Fibroblast of lung (primary cell): ENCODE measurements around the gene VAV1. TPM values are rescaled to one million over a fixed set of nuclear protein-coding genes. Genes with fewer than 3 reads are reported as not detected.

Experiments used
- DNase-seq, 2 donors: peaks; one replicate each; pipeline versions ENCODE4 v3.0.0 to v3.0.0-alpha.2; 2010; ENCODE audit warnings: low read depth in 2 of 2
- H2AFZ ChIP-seq: 2 replicates; pipeline ENCODE4 v1.5.1; 2012; ENCODE audit warnings: low read length, control low read depth, inconsistent platforms
- H3K27ac ChIP-seq: 2 replicates; pipeline ENCODE4 v1.5.1; 2011; ENCODE audit warnings: low read length, control low read depth; ENCODE audit not compliant: insufficient read depth
- H3K27me3 ChIP-seq: 2 replicates; pipeline ENCODE4 v1.5.1; 2011; ENCODE audit warnings: mild to moderate bottlenecking, low read length; ENCODE audit not compliant: control insufficient read depth, insufficient read depth
- H3K36me3 ChIP-seq: 2 replicates; pipeline ENCODE4 v1.5.1; 2011; ENCODE audit warnings: low read length; ENCODE audit not compliant: control insufficient read depth, insufficient read depth
- H3K4me1 ChIP-seq: 2 replicates; pipeline ENCODE4 v1.5.1; 2011; ENCODE audit warnings: low read length; ENCODE audit not compliant: control insufficient read depth, insufficient read depth; ENCODE audit errors: extremely low read depth
- H3K4me2 ChIP-seq: 2 replicates; pipeline ENCODE4 v1.5.1; 2011; ENCODE audit warnings: low read length, control low read depth; ENCODE audit not compliant: insufficient read depth; ENCODE audit errors: extremely low read depth
- H3K4me3 ChIP-seq, 4 experiments: fragments of 200-600 bp in 1 of 4; sonication (generic) in 1 of 4; replicated peaks in 1 of 4; 2 replicates each; pipeline ENCODE4 v1.5.1; 2011 to 2016; ENCODE audit warnings: low read length in 4 of 4, low read depth in 3 of 4, mild to moderate bottlenecking in 3 of 4, control low read depth in 2 of 4, inconsistent platforms in 1 of 4, mixed read lengths in 1 of 4; ENCODE audit not compliant: insufficient read depth in 1 of 4; ENCODE audit errors: control extremely low read depth in 1 of 4
- H3K79me2 ChIP-seq: 2 replicates; pipeline ENCODE4 v1.5.1; 2012; ENCODE audit warnings: mild to moderate bottlenecking, low read length, inconsistent platforms; ENCODE audit not compliant: control insufficient read depth, insufficient read depth
- H3K9ac ChIP-seq: 2 replicates; pipeline ENCODE4 v1.5.1; 2011; ENCODE audit warnings: mild to moderate bottlenecking, low read length, control low read depth; ENCODE audit not compliant: insufficient read depth
- H3K9me3 ChIP-seq: 2 replicates; pipeline ENCODE4 v1.5.1; 2012; ENCODE audit warnings: low read depth, low read length; ENCODE audit not compliant: control insufficient read depth, insufficient read depth
- H4K20me1 ChIP-seq: 2 replicates; pipeline ENCODE4 v1.5.1; 2011; ENCODE audit warnings: low read length; ENCODE audit not compliant: control insufficient read depth, insufficient read depth; ENCODE audit errors: extremely low read depth
- EZH2 ChIP-seq: IDR thresholded peaks from 2 replicates; pipeline ENCODE4 v1.5.1; 2012; ENCODE audit warnings: low read length, control low read depth, mild to moderate bottlenecking; ENCODE audit errors: missing control alignments
- polyA plus RNA-seq, 2 donors: library from polyadenylated mRNA; depleted of rRNA in 1 of 2; stranded (reverse) in 1 of 2; unstranded in 1 of 2; fragments of >200 nt; gene quantifications; 2 replicates each; pipeline ENCODE4 v1.2.1, GENCODE V29; 2011 to 2012; ENCODE audit warnings: missing spikeins in 1 of 2
- total RNA-seq: library from RNA; depleted of rRNA; stranded (reverse); fragments of >200 nt; gene quantifications from 2 replicates; pipeline ENCODE4 v1.2.1, GENCODE V29; 2014
- TF ChIP-seq, protein P1 (sequence below), 2 donors: IDR thresholded peaks in 1 of 2; conservative IDR thresholded peaks in 1 of 2; 1 replicate in 1 of 2; 2 replicates in 1 of 2; pipeline ENCODE4 v1.5.1; 2011 to 2012; ENCODE audit warnings: low read length in 2 of 2, control low read depth in 1 of 2, inconsistent platforms in 1 of 2, low read depth in 1 of 2, mild to moderate bottlenecking in 1 of 2

The VAV1 gene
- total and polyA plus RNA-seq, 2 donors (not counting 1 experiment from before 2014, with no cell fraction given) = not detected

GRCh38 chr19:6875218-6875617 is 102.7 kb downstream of the VAV1 start:
- Histone ChIP-seq H3K9me3 (no peaks in the 10 kb centered on the region), H2AFZ (no peak overlapping the region), H3K27ac (no peak overlapping the region), H3K79me2 (no peaks in the 10 kb centered on the region), H3K9ac (no peak overlapping the region), H3K4me3 (no peak overlapping the region), H3K4me1 (no peaks in the 10 kb centered on the region), H3K27me3 (no peaks in the 10 kb centered on the region), H4K20me1 (no peaks in the 10 kb centered on the region), H3K4me2 (no peak overlapping the region), H3K36me3 (no peaks in the 10 kb centered on the region)
- no peak for TF ChIP-seq EZH2
- no peak for DNase-seq

DNA sequence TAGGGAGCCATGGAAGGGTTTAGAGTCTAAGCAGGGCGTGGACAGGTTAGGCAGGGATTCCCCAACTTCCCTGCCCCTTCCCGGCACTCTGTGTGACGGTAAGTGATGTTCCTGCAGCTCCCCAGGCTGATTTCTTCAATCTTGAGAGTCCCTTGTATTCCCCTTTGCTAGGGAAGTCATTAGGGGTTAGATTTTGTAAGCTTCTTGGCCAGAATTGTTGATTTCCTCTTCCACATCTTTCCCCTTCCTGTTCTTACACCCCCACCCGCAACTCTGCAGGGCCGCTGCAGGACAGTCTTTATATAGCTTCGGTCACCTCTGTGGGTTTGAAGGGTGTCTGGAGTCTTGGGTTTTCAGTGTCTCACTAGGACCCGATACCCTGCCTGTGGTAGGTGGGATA is 104.2 kb downstream of the VAV1 start:
- Histone ChIP-seq H3K4me1 (no peaks in the 10 kb centered on the region), H3K4me3 (no peak overlapping the region), H3K27me3 (no peaks in the 10 kb centered on the region), H3K9ac (no peak overlapping the region), H3K9me3 (no peaks in the 10 kb centered on the region), H3K27ac (no peak overlapping the region), H3K36me3 (no peaks in the 10 kb centered on the region), H3K4me2 (no peak overlapping the region), H3K79me2 (no peaks in the 10 kb centered on the region), H4K20me1 (no peaks in the 10 kb centered on the region), H2AFZ (no peak overlapping the region)
- no peak for DNase-seq
- TF ChIP-seq, protein P1, sequence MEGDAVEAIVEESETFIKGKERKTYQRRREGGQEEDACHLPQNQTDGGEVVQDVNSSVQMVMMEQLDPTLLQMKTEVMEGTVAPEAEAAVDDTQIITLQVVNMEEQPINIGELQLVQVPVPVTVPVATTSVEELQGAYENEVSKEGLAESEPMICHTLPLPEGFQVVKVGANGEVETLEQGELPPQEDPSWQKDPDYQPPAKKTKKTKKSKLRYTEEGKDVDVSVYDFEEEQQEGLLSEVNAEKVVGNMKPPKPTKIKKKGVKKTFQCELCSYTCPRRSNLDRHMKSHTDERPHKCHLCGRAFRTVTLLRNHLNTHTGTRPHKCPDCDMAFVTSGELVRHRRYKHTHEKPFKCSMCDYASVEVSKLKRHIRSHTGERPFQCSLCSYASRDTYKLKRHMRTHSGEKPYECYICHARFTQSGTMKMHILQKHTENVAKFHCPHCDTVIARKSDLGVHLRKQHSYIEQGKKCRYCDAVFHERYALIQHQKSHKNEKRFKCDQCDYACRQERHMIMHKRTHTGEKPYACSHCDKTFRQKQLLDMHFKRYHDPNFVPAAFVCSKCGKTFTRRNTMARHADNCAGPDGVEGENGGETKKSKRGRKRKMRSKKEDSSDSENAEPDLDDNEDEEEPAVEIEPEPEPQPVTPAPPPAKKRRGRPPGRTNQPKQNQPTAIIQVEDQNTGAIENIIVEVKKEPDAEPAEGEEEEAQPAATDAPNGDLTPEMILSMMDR (conservative IDR thresholded peaks at IDR 0.05 in 1 of 2, IDR thresholded peaks at IDR 0.05 in 1 of 2; ENCODE audit: low read depth in 1 of 2, low read length in 2 of 2) = no peak
- TF ChIP-seq EZH2 = no peak

DNA sequence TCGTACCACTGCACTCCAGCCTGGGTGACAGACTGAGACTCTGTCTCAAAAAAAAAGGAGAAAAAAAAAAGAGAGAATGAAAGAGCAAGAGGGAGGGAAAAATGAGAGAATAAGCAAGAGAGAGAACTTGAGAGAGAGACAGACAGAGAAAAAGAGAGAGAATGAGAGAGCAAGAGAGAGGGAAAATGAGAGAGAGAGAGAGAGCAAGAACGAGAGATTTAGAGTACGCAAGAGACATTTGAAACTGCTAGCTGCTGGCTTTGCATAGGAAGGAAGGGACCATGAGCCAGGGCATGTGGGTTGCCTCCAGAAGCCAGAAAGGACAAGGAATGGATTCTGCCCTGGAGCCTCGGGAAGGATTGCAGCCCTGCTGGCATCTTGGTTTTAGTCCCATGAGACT is 105.3 kb downstream of the VAV1 start:
- H3K79me2 ChIP-seq = no peaks in the 10 kb centered on the region
- H4K20me1 ChIP-seq = no peaks in the 10 kb centered on the region
- no peak overlapping the region for H3K4me3 ChIP-seq
- H3K4me2 ChIP-seq = no peak overlapping the region
- no peak overlapping the region for H3K27ac ChIP-seq
- H2AFZ ChIP-seq = no peak overlapping the region
- H3K27me3 ChIP-seq = no peaks in the 10 kb centered on the region
- no peaks in the 10 kb centered on the region for H3K36me3 ChIP-seq
- DNase-seq = no peak
- no peaks in the 10 kb centered on the region for H3K4me1 ChIP-seq
- no peak overlapping the region for H3K9ac ChIP-seq
- TF ChIP-seq EZH2 = no peak
- TF ChIP-seq, protein P1 (conservative IDR thresholded peaks at IDR 0.05 in 1 of 2, IDR thresholded peaks at IDR 0.05 in 1 of 2; ENCODE audit: low read depth in 1 of 2, low read length in 2 of 2) = no peak
- no peaks in the 10 kb centered on the region for H3K9me3 ChIP-seq
